Measurements from ENCODE around the gene TFF1. TPM values are rescaled to one million over a fixed set of nuclear protein-coding genes. Genes with fewer than 3 reads are reported as not detected.

TFF1 gene
- total RNA-seq, 4 donors from 2014 or later = not detected

DNA sequence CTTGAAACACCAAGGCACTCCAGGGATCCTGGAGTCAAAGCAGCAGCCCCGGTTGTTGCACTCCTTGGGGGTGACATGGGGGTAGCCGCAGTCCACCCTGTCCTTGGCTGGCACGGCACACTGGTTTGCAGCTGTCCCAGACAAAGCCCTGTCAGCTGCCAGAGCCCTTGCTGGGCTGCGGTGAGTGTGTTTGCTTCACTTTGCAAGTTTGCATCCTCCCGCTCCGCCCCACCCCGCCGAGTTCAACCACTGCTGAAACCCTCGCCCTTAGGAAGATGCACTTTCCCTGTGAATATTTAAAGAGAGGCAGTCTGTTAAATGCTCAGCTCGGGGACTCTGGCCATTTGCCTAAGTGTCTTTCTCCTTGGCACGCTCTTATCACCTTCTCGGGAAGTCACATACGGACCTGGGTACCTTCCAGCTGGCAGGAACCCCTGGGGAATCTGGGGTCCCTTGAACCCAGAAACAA, 52.8 kb downstream of the TFF1 start:
- DNase-seq = peak; percentile 65 to 71
- H3K9me3 ChIP-seq = no peaks in the 10 kb centered on the region
- H3K4me3 ChIP-seq (replicated peaks in 1 of 3) = peak overlapping the region in 2 of 3 donors; percentile 7 to 18
- H3K27ac ChIP-seq = peak overlapping the region; percentile 83 to 95 (median 92)
- peaks cover 41 to 64% of the 10 kb centered on the region in 2 donors for H3K4me1 ChIP-seq
- H3K36me3 ChIP-seq = peaks cover 0 to 8% of the 10 kb centered on the region in 2 donors
- 12 to 26% methylated on average over 11 to 12 of the region's 13 CpGs for WGBS, 2 donors
- TF ChIP-seq POLR2A (IDR thresholded peaks at IDR 0.05) = peak in 1 of 2 donors; percentile 30
- TF ChIP-seq, protein P1, sequence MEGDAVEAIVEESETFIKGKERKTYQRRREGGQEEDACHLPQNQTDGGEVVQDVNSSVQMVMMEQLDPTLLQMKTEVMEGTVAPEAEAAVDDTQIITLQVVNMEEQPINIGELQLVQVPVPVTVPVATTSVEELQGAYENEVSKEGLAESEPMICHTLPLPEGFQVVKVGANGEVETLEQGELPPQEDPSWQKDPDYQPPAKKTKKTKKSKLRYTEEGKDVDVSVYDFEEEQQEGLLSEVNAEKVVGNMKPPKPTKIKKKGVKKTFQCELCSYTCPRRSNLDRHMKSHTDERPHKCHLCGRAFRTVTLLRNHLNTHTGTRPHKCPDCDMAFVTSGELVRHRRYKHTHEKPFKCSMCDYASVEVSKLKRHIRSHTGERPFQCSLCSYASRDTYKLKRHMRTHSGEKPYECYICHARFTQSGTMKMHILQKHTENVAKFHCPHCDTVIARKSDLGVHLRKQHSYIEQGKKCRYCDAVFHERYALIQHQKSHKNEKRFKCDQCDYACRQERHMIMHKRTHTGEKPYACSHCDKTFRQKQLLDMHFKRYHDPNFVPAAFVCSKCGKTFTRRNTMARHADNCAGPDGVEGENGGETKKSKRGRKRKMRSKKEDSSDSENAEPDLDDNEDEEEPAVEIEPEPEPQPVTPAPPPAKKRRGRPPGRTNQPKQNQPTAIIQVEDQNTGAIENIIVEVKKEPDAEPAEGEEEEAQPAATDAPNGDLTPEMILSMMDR (IDR thresholded peaks at IDR 0.05) = no peak
- no peaks in the 10 kb centered on the region for H3K27me3 ChIP-seq
- intact Hi-C loops (cut with DNase I) = loop anchor here (10.0 kb wide), 1 partner anchor 71 kb away; no protein-coding TSS in a partner anchor

DNA sequence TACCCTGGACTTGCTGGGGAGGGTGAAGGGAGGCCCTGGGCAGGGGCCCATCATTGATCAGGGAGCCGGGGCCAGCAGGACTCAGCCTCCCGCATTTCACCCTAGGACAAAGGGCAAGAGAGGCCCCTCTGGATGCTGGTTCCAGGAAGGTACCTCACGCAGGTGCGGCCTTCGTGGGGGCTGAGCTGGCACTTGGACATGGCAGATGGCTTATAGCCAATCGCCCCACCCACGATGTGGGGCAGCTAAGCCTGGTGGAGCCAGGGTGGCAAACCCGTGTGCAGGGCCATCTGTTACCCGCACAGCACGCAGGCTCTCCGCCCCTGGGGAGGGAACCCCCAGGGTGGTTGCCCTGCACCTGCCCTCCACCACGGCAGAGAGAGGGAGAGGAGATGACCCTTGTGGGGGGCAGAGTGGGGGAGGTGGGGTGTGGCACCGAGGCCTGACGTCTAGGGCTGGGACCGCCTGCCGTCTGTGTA, 53.7 kb downstream of the TFF1 start:
- H3K4me3 ChIP-seq (replicated peaks in 1 of 3) = peak overlapping the region in 1 of 3 donors; percentile 18
- H3K36me3 ChIP-seq = peaks cover 0 to 8% of the 10 kb centered on the region in 2 donors
- no peaks in the 10 kb centered on the region for H3K9me3 ChIP-seq
- TF ChIP-seq POLR2A (IDR thresholded peaks at IDR 0.05) = no peak
- TF ChIP-seq, protein P1 (IDR thresholded peaks at IDR 0.05) = no peak
- intact Hi-C loops (cut with DNase I) = loop anchor here (10.0 kb wide), 1 partner anchor 72 kb away; no protein-coding TSS in a partner anchor
- WGBS, 2 donors = 70 to 86% methylated on average over 7 to 12 of the region's 16 CpGs
- no peak for DNase-seq
- H3K27ac ChIP-seq = peak overlapping the region; percentile 83 to 95 (median 92)
- peaks cover 41 to 64% of the 10 kb centered on the region in 2 donors for H3K4me1 ChIP-seq
- no peaks in the 10 kb centered on the region for H3K27me3 ChIP-seq

Other genes starting within 250 kb of the TFF1 start
- gene ABCG1, start 147.4 kb downstream of the TFF1 start, total RNA-seq = 10 to 100 TPM; 13.8 to 34.1 (median 18.9) TPM
- 1,000 to 10,000 TPM in 2 of 4 donors, 100 to 1,000 TPM in 2; 246 to 4,817 (median 914) TPM for gene TFF3, start 51.1 kb downstream of the TFF1 start, total RNA-seq
- gene TFF2, start 15.5 kb downstream of the TFF1 start, total RNA-seq = 10 to 100 TPM in 1 of 4 donors, 1 to 10 TPM in 1, not detected in 2; 2.5 to 14.3 TPM
- gene TMPRSS3, start 29.5 kb upstream of the TFF1 start, total RNA-seq = 10 to 100 TPM in 1 of 4 donors, 1 to 10 TPM in 3; 5.0 to 12.6 (median 6.2) TPM
- gene UBASH3A, start 37.4 kb upstream of the TFF1 start, total RNA-seq = 1 to 10 TPM in 1 of 4 donors, under 1 TPM in 2, not detected in 1; 0.54 to 1.3 (median 0.81) TPM
- 1 to 10 TPM; 2.7 to 3.7 (median 3.0) TPM for gene RSPH1, start 129.7 kb upstream of the TFF1 start, total RNA-seq
- gene SLC37A1, start 147.3 kb upstream of the TFF1 start, total RNA-seq = 10 to 100 TPM; 26.1 to 37.9 (median 34.9) TPM

All from thyroid gland (tissue), 4 donors.